OCI-LY7 (cell line): Measurements from ENCODE around the gene RFX5.

Experiments used
- CTCF ChIP-seq: fragments of 200-600 bp; sonication (generic); conservative IDR thresholded peaks from 2 replicates; pipeline ENCODE4 v1.5.1; 2014; ENCODE audit warnings: mild to moderate bottlenecking, antibody characterized with exemption, low read length, moderate library complexity, mixed read lengths
- EZH2phosphoT487 ChIP-seq: fragments of 200-600 bp; sonication (generic); IDR thresholded peaks from 2 replicates; pipeline ENCODE4 v1.6.1; 2018; ENCODE audit warnings: low read depth, borderline replicate concordance, mild to moderate bottlenecking, mixed run types, antibody characterized with exemption, low read length, moderate library complexity, mixed read lengths

DNA sequence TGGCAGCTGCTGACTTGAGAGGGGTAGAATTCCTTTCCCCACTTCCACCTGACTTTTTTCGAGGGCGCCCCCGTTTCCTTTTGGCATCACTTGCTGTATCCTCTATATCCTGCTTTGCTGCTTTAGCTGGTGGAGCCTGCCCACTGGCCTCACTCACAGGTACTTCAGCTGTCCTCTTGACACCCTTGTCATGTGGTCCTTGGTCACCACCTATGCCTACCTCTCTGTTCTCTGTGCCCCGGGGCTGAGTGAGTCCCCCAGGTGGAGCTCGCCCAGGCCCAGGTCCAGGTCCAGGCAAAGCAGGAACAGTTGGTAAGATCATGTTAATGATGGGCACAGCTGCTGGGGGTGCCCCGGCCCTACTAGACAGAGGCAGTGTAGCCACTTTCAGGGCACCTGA lies 4.5 kb downstream of the RFX5 start:
- TF ChIP-seq CTCF (no peak), EZH2phosphoT487 (no peak)
